H1 (cell line): Measurements from ENCODE around the gene TFDP1. TPM values are rescaled to one million over a fixed set of nuclear protein-coding genes. Genes with fewer than 3 reads are reported as not detected.

Experiments used
- CTCF ChIA-PET: fragments of 300-600 bp; sonication (Branson Sonifier 250); formaldehyde crosslinking; loops from one replicate; lab custom pipeline; 2021; ENCODE audit not compliant: partially characterized antibody; lab: Charles Lee
- POLR2A ChIA-PET: fragments of 300-600 bp; sonication (Branson Sonifier 250); formaldehyde crosslinking; loops from one replicate; lab custom pipeline; 2021; ENCODE audit warnings: inconsistent platforms; ENCODE audit not compliant: partially characterized antibody; lab: Charles Lee
- DNase-seq, 2 experiments: peaks; one replicate each; pipeline versions ENCODE4 v3.0.0 to v3.0.0-alpha.2; 2010 to 2022; ENCODE audit warnings: low spot score in 2 of 2, low read depth in 1 of 2, mixed read lengths in 1 of 2
- FAIRE-seq: peaks from 2 replicates; lab custom pipeline; 2011; peaks lifted over from hg19 to GRCh38; lab: Jason Lieb, UNC
- H2AFZ ChIP-seq: 2 replicates; pipeline ENCODE4 v1.8.1; 2012; ENCODE audit warnings: low read length, inconsistent platforms
- H2AK5ac ChIP-seq: 2 replicates; pipeline ENCODE4 v1.6.1; 2013; ENCODE audit warnings: low read depth, low read length
- H2BK120ac ChIP-seq: replicated peaks from 2 replicates; pipeline ENCODE3; 2013; ENCODE audit warnings: low read depth, low read length, inconsistent platforms
- H2BK12ac ChIP-seq: 2 replicates; pipeline ENCODE4 v1.6.1; 2013; ENCODE audit warnings: low read depth, low read length
- H2BK15ac ChIP-seq: 2 replicates; pipeline ENCODE4 v1.6.1; 2013; ENCODE audit warnings: low read length
- H2BK20ac ChIP-seq: 2 replicates; pipeline ENCODE4 v1.6.1; 2013; ENCODE audit warnings: low read length
- H2BK5ac ChIP-seq: 2 replicates; pipeline ENCODE4 v1.6.1; 2013; ENCODE audit warnings: low read depth, low read length
- H3K14ac ChIP-seq: 2 replicates; pipeline ENCODE4 v1.6.1; 2013; ENCODE audit warnings: inconsistent platforms; ENCODE audit not compliant: insufficient read length
- H3K18ac ChIP-seq: 2 replicates; pipeline ENCODE4 v1.6.1; 2013; ENCODE audit warnings: low read length; ENCODE audit errors: extremely low read depth
- H3K23ac ChIP-seq: 2 replicates; pipeline ENCODE4 v1.6.1; 2013; ENCODE audit warnings: inconsistent platforms; ENCODE audit not compliant: insufficient read length
- H3K23me2 ChIP-seq: 2 replicates; pipeline ENCODE4 v1.6.1; 2013; ENCODE audit warnings: low read depth, low read length
- H3K27ac ChIP-seq: 2 replicates; pipeline ENCODE4 v1.6.1; 2011; ENCODE audit warnings: low read depth, low read length, inconsistent platforms
- H3K27me3 ChIP-seq, 4 experiments: replicated peaks in 1 of 4; 1 replicate in 1 of 4; 2 replicates in 3 of 4; pipeline versions ENCODE4 v1.6.1 to v1.8.1; 2011 to 2013; ENCODE audit warnings: low read length in 3 of 4, mild to moderate bottlenecking in 3 of 4, inconsistent platforms in 2 of 4, mixed read lengths in 2 of 4, moderate library complexity in 1 of 4; ENCODE audit not compliant: control insufficient read depth in 3 of 4, insufficient read depth in 3 of 4; ENCODE audit errors: extremely low read depth in 1 of 4
- H3K36me3 ChIP-seq, 4 experiments: 2 replicates each; pipeline versions ENCODE4 v1.6.1 to v1.8.1; 2011 to 2013; ENCODE audit warnings: mild to moderate bottlenecking in 4 of 4, low read length in 3 of 4, moderate library complexity in 2 of 4, control low read depth in 1 of 4, inconsistent platforms in 1 of 4; ENCODE audit not compliant: insufficient read depth in 4 of 4, control insufficient read depth in 2 of 4
- H3K4ac ChIP-seq: replicated peaks from 2 replicates; pipeline ENCODE3; 2013; ENCODE audit warnings: low read length, low read depth, mixed read lengths, inconsistent platforms; ENCODE audit not compliant: insufficient read length
- H3K4me1 ChIP-seq, 4 experiments: replicated peaks in 1 of 4; 1 replicate in 1 of 4; 2 replicates in 3 of 4; pipeline versions ENCODE4 v1.6.1 to v1.8.1; 2011 to 2013; ENCODE audit warnings: low read length in 3 of 4, inconsistent platforms in 2 of 4, mixed read lengths in 1 of 4; ENCODE audit not compliant: insufficient read depth in 4 of 4, control insufficient read depth in 3 of 4
- H3K4me2 ChIP-seq, 2 experiments: 2 replicates each; pipeline versions ENCODE4 v1.6.1 to v1.8.1; 2011 to 2013; ENCODE audit warnings: low read depth in 2 of 2, low read length in 2 of 2, control low read depth in 1 of 2, inconsistent platforms in 1 of 2, mild to moderate bottlenecking in 1 of 2; ENCODE audit not compliant: insufficient read depth in 1 of 2
- H3K4me3 ChIP-seq, 4 experiments: fragments of 200-600, 300-600 bp in 1 of 4; sonication (generic), shearing (Covaris generic), sonication (Bioruptor Twin) in 1 of 4; 2 replicates each; pipeline versions ENCODE4 v1.5.1 to v1.8.1; 2011 to 2016; ENCODE audit warnings: low read length in 4 of 4, low read depth in 3 of 4, control low read depth in 2 of 4, inconsistent platforms in 2 of 4, mild to moderate bottlenecking in 2 of 4, mixed read lengths in 1 of 4, moderate library complexity in 1 of 4; ENCODE audit not compliant: insufficient read depth in 2 of 4; ENCODE audit errors: extremely low read depth in 1 of 4
- H3K56ac ChIP-seq: replicated peaks from 2 replicates; pipeline ENCODE3; 2013; ENCODE audit warnings: low read depth, mild to moderate bottlenecking, mixed read lengths, low read length, inconsistent platforms; ENCODE audit not compliant: insufficient read length
- H3K79me1 ChIP-seq: 2 replicates; pipeline ENCODE4 v1.6.1; 2013; ENCODE audit warnings: low read depth, low read length, control low read depth
- H3K79me2 ChIP-seq, 2 experiments: 2 replicates each; pipeline versions ENCODE4 v1.6.1 to v1.8.1; 2012 to 2013; ENCODE audit warnings: low read length in 2 of 2, mild to moderate bottlenecking in 2 of 2, inconsistent platforms in 1 of 2; ENCODE audit not compliant: insufficient read depth in 2 of 2, control insufficient read depth in 1 of 2
- H3K9ac ChIP-seq, 4 experiments: replicated peaks in 1 of 4; 1 replicate in 1 of 4; 2 replicates in 3 of 4; pipeline versions ENCODE4 v1.6.1 to v1.8.1; 2011 to 2013; ENCODE audit warnings: low read depth in 3 of 4, low read length in 3 of 4, control low read depth in 2 of 4, mild to moderate bottlenecking in 2 of 4, moderate library complexity in 2 of 4, inconsistent platforms in 1 of 4; ENCODE audit errors: extremely low read depth in 1 of 4
- H3K9me3 ChIP-seq, 2 experiments: 2 replicates each; pipeline versions ENCODE4 v1.6.1 to v1.8.1; 2012 to 2013; ENCODE audit warnings: mild to moderate bottlenecking in 2 of 2, moderate library complexity in 2 of 2, control low read depth in 1 of 2, inconsistent platforms in 1 of 2, low read depth in 1 of 2, low read length in 1 of 2, mixed read lengths in 1 of 2; ENCODE audit not compliant: insufficient read depth in 2 of 2
- H4K20me1 ChIP-seq, 2 experiments: replicated peaks in 1 of 2; 2 replicates each; pipeline versions ENCODE3 to v1.8.1; 2011 to 2013; ENCODE audit warnings: inconsistent platforms in 2 of 2, low read length in 2 of 2, mild to moderate bottlenecking in 1 of 2; ENCODE audit not compliant: insufficient read depth in 2 of 2, control insufficient read depth in 1 of 2
- H4K5ac ChIP-seq: 2 replicates; pipeline ENCODE4 v1.6.1; 2013; ENCODE audit warnings: low read length, low read depth, mixed read lengths, inconsistent platforms; ENCODE audit not compliant: insufficient read length
- H4K8ac ChIP-seq: 2 replicates; pipeline ENCODE4 v1.8.0; 2013; ENCODE audit warnings: mild to moderate bottlenecking, moderate library complexity, low read length, inconsistent platforms; ENCODE audit not compliant: insufficient read depth; ENCODE audit errors: extremely low read depth
- H4K91ac ChIP-seq: replicated peaks from 2 replicates; pipeline ENCODE3; 2013; ENCODE audit warnings: low read length, mixed read lengths, inconsistent platforms; ENCODE audit not compliant: insufficient read length
- BACH1 ChIP-seq: IDR thresholded peaks from 2 replicates; pipeline ENCODE4 v1.6.1; 2012; ENCODE audit warnings: low read length, improper control_type of control experiment
- CREB1 ChIP-seq: IDR thresholded peaks from 2 replicates; pipeline ENCODE4 v1.6.1; 2012; ENCODE audit warnings: inconsistent platforms
- KDM4A ChIP-seq: IDR thresholded peaks from one replicate; pipeline ENCODE4 v1.7.1; 2012; ENCODE audit warnings: low read depth, mild to moderate bottlenecking, moderate library complexity, low read length, inconsistent platforms; ENCODE audit not compliant: severe bottlenecking
- PHF8 ChIP-seq: fragments of 200-600 bp; sonication (generic); conservative IDR thresholded peaks from 2 replicates; pipeline ENCODE4 v1.7.1; 2012; ENCODE audit warnings: low read depth, mild to moderate bottlenecking, inconsistent platforms, low read length, moderate library complexity
- SIRT6 ChIP-seq: IDR thresholded peaks from one replicate; pipeline ENCODE4 v1.7.1; 2012; ENCODE audit warnings: low read length, inconsistent platforms
- SP1 ChIP-seq: IDR thresholded peaks from 2 replicates; pipeline ENCODE4 v1.6.1; 2011; ENCODE audit warnings: low read depth, low read length
- SRF ChIP-seq: IDR thresholded peaks from 2 replicates; pipeline ENCODE4 v1.6.1; 2011; ENCODE audit warnings: mild to moderate bottlenecking, low read depth, low read length, moderate library complexity
- SUZ12 ChIP-seq: fragments of 200-600 bp; sonication (generic); IDR thresholded peaks from 2 replicates; pipeline ENCODE4 v1.6.1; 2012; ENCODE audit warnings: mild to moderate bottlenecking, inconsistent platforms, low read length, moderate library complexity, mixed read lengths
- WGBS, 2 experiments: shearing (Covaris generic) in 1 of 2; methylation state at CpG; one replicate each; pipeline versions ENCODE4 v1.1.6 to v1.1.7; 2013 to 2015; ENCODE audit warnings: low lambda C conversion rate in 2 of 2, mixed read lengths in 2 of 2, inconsistent platforms in 1 of 2, low coverage in 1 of 2, missing lambda C conversion rate in 1 of 2; ENCODE audit not compliant: insufficient replicate concordance in 2 of 2, insufficient coverage in 1 of 2, insufficient read length in 1 of 2; ENCODE audit errors: extremely low coverage in 1 of 2, missing lambda C conversion rate in 1 of 2; 5-methylcytosine and 5-hydroxymethylcytosine counted together
- polyA plus RNA-seq, 7 experiments: library from polyadenylated mRNA; depleted of rRNA in 3 of 7; stranded (reverse) in 5 of 7; unstranded in 2 of 7; fragments of >200 nt in 5 of 7; fragments of 200-250 nt in 2 of 7; gene quantifications; 1 replicate in 5 of 7; 2 replicates in 1 of 7; 4 replicates in 1 of 7; pipeline versions ENCODE4 v1.2.1 to v1.2.3, GENCODE V29; 2011 to 2013; ENCODE audit warnings: missing spikeins in 2 of 7, mixed read lengths in 2 of 7
- total RNA-seq: library from RNA; stranded (reverse); fragmentation: NEBNext Ultra II Directional; extraction: Animal tissue kit (Norgen Biotek cat#: 25700); gene quantifications from 2 replicates; pipeline ENCODE4 v1.2.1, GENCODE V29; 2021
- TF ChIP-seq, protein P1 (sequence below): IDR thresholded peaks from 2 replicates; pipeline ENCODE4 v1.6.1; 2012; ENCODE audit warnings: inconsistent platforms
- TF ChIP-seq, protein P2 (sequence below): IDR thresholded peaks from 2 replicates; pipeline ENCODE4 v1.6.1; 2012; ENCODE audit warnings: inconsistent platforms

Gene TFDP1
- total and polyA plus RNA-seq, 2 of the 8 experiments (the other 6 are each of a cell fraction or from before 2014, with no cell fraction given) = 43.6 to 81.9 TPM

DNA sequence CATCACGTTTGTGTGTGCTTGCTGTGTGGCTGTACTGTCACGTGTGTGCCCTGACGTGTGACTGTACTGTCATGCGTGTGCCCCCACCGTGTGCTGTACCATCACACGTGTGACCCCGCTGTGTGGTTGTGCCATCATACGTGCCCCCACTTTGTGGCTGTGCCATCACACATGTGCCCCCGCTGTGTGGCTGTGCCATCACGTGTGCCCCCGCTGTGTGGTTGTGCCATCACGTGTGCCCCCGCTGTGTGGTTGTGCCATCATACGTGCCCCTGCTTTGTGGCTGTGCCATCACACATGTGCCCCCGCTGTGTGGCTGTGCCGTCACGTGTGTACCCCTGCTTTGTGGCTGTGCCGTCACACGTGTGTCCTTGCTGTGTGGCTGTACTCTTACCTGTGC is 25.7 kb downstream of the TFDP1 start:
- no peak overlapping the region for H2BK15ac ChIP-seq
- TF ChIP-seq SUZ12 (no peak), KDM4A (no peak), SP1 (no peak), BACH1 (no peak), SRF (no peak), SIRT6 (no peak), PHF8 (no peak), CREB1 (no peak)
- TF ChIP-seq, protein P1, sequence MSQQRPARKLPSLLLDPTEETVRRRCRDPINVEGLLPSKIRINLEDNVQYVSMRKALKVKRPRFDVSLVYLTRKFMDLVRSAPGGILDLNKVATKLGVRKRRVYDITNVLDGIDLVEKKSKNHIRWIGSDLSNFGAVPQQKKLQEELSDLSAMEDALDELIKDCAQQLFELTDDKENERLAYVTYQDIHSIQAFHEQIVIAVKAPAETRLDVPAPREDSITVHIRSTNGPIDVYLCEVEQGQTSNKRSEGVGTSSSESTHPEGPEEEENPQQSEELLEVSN = no peak
- TF ChIP-seq, protein P2, sequence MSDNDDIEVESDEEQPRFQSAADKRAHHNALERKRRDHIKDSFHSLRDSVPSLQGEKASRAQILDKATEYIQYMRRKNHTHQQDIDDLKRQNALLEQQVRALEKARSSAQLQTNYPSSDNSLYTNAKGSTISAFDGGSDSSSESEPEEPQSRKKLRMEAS = no peak
- CTCF ChIA-PET = no interaction called here
- H2BK12ac ChIP-seq = no peak overlapping the region
- no peak for FAIRE-seq
- H2BK5ac ChIP-seq = peak overlapping the region; percentile 64; the same call in 1 of the 2 replicates
- H3K79me2 ChIP-seq = peaks cover 7 to 82% of the 10 kb centered on the region in 2 experiments
- H3K36me3 ChIP-seq = peaks cover 2 to 13% (median 4%) of the 10 kb centered on the region in 4 experiments; a peak in 4 of 8 replicates
- H3K23me2 ChIP-seq = peaks cover 10% of the 10 kb centered on the region
- H4K8ac ChIP-seq = peak overlapping the region; percentile 72; the same call in 1 of the 2 replicates
- no peak overlapping the region for H3K27ac ChIP-seq
- no peak overlapping the region for H3K23ac ChIP-seq
- H3K27me3 ChIP-seq = no peaks in the 10 kb centered on the region; a peak in 1 of 7 replicates
- H3K14ac ChIP-seq = no peak overlapping the region
- H2BK120ac ChIP-seq = no peak overlapping the region
- H4K5ac ChIP-seq = no peak overlapping the region
- peak overlapping the region; percentile 94 for H2AK5ac ChIP-seq
- H3K4ac ChIP-seq = no peak overlapping the region
- H3K4me2 ChIP-seq = no peak overlapping the region
- H4K20me1 ChIP-seq = peaks cover 4 to 29% of the 10 kb centered on the region in 2 experiments
- no peaks in the 10 kb centered on the region for H3K9me3 ChIP-seq
- no peak for DNase-seq
- H2BK20ac ChIP-seq = no peak overlapping the region
- H3K56ac ChIP-seq = no peak overlapping the region
- no peaks in the 10 kb centered on the region; a peak in 3 of 7 replicates for H3K4me1 ChIP-seq
- H3K18ac ChIP-seq = no peak overlapping the region
- H4K91ac ChIP-seq = no peak overlapping the region
- H3K4me3 ChIP-seq = no peak overlapping the region
- 93% methylated on average over 19 of the region's 19 CpGs; no CpG with 5 or more reads in 1 of the 2 experiments for WGBS, 2 experiments
- H2AFZ ChIP-seq = no peak overlapping the region
- peaks cover 39% of the 10 kb centered on the region for H3K79me1 ChIP-seq
- no peak overlapping the region for H3K9ac ChIP-seq
- POLR2A ChIA-PET = no interaction called here
